ENCODE data around the gene ACAD8.
"Not testable (repeated sequence)": the region's sequence is repeated elsewhere in the genome, so short reads cannot be mapped to it uniquely, and the experiment has no call there.

- not testable (repeated sequence) for TF ChIP-seq SP1 (IDR thresholded peaks at IDR 0.05); NFRKB (IDR thresholded peaks at IDR 0.05); L3MBTL2 (conservative IDR thresholded peaks at IDR 0.05); LEF1 (IDR thresholded peaks at IDR 0.05; ENCODE audit: borderline replicate concordance); BHLHE40 (IDR thresholded peaks at IDR 0.05; ENCODE audit: borderline replicate concordance); HDGF (IDR thresholded peaks at IDR 0.05; ENCODE audit: borderline replicate concordance); ELF4 (IDR thresholded peaks at IDR 0.05); SUZ12 (IDR thresholded peaks at IDR 0.05); FOXK2 (IDR thresholded peaks at IDR 0.05); FOXM1 (IDR thresholded peaks at IDR 0.05; ENCODE audit: borderline replicate concordance); PKNOX1 (IDR thresholded peaks at IDR 0.05); TARDBP (IDR thresholded peaks at IDR 0.05); FOXA1 (IDR thresholded peaks at IDR 0.05); ARNT (IDR thresholded peaks at IDR 0.05)
Measured at GRCh38 chr11:134284349-134284748, 31.0 kb downstream of the ACAD8 start.

Measured in HEK293T (cell line).